HG03565 (cell line): ENCODE results near the gene INAFM1.

ENCODE experiments used
- ATAC-seq: cut with Tn5 transposase; IDR thresholded peaks from one replicate; pipeline ENCODE4 v1.9.1; 2021; ENCODE audit warnings: mild to moderate bottlenecking, moderate library complexity; ENCODE audit not compliant: unreplicated experiment

Gene INAFM1

GRCh38 chr19:47274071-47274890, at the start of gene INAFM1:
TSS of gene INAFM1 (plus strand) at chr19:47274885. CDS start at chr19:47274920, 35 bp downstream.
- ATAC-seq: peak; percentile 39

GRCh38 chr19:47225746-47226425, 48.8 kb upstream of the INAFM1 start:
- peak; percentile 32 for ATAC-seq

GRCh38 chr19:47226426-47227351, 48.0 kb upstream of the INAFM1 start:
- ATAC-seq: no peak

- ATAC-seq: no peak
Measured at GRCh38 chr19:47227352-47228167, 47.1 kb upstream of the INAFM1 start.

- no peak for ATAC-seq
Measured at GRCh38 chr19:47228168-47228936, 46.3 kb upstream of the INAFM1 start.

- ATAC-seq: no peak
Measured at GRCh38 chr19:47228937-47229675, 45.6 kb upstream of the INAFM1 start.

- ATAC-seq: no peak
Measured at GRCh38 chr19:47229676-47230053, 45.0 kb upstream of the INAFM1 start.

GRCh38 chr19:47230054-47230920, 44.4 kb upstream of the INAFM1 start:
- no peak for ATAC-seq

GRCh38 chr19:47230921-47231214, 43.8 kb upstream of the INAFM1 start, which contains the start of gene BBC3:
TSS of gene BBC3 (minus strand) at chr19:47231199. CDS start at chr19:47228431, 2,768 bp downstream.
- ATAC-seq: no peak

- no peak for ATAC-seq
Measured at GRCh38 chr19:47231215-47232054, 43.2 kb upstream of the INAFM1 start.

- no peak for ATAC-seq
Measured at GRCh38 chr19:47232422-47233211, 42.1 kb upstream of the INAFM1 start.

GRCh38 chr19:47236072-47236675, 38.5 kb upstream of the INAFM1 start:
- no peak for ATAC-seq

- no peak for ATAC-seq
Measured at GRCh38 chr19:47239152-47239551, 35.5 kb upstream of the INAFM1 start.

GRCh38 chr19:47239610-47240296, 34.9 kb upstream of the INAFM1 start:
- no peak for ATAC-seq

GRCh38 chr19:47240556-47240955, 34.1 kb upstream of the INAFM1 start:
- ATAC-seq: no peak
